ENCODE data around the gene TMTC2. TPM values are rescaled to one million over a fixed set of nuclear protein-coding genes. Genes with fewer than 3 reads are reported as not detected.

The TMTC2 gene
- total and polyA plus RNA-seq, 3 experiments from 2014 or later: 0.13 to 2.5 (median 2.2) TPM

GRCh38 chr12:82832096-82832495 lies 145.4 kb downstream of the TMTC2 start:
- Mint-ChIP-seq H3K4me3 (no peak overlapping the region), H3K36me3 (peaks cover 0 to 8% (median 2%) of the 10 kb centered on the region in 3 donors), H3K9me3 (no peaks in the 10 kb centered on the region), H3K4me1 (no peaks in the 10 kb centered on the region), H3K27me3 (peaks cover 0 to 2% of the 10 kb centered on the region in 2 donors), H3K27ac (no peak overlapping the region)
- no peaks in the 10 kb centered on the region for H3K27me3 ChIP-seq (ENCODE audit: insufficient read depth, low read length, poor library complexity, severe bottlenecking)
- no peak for DNase-seq
- no peaks in the 10 kb centered on the region for H3K36me3 ChIP-seq (ENCODE audit: insufficient read depth, low read length)
- POLR2A ChIA-PET: no interaction called here
- no peak overlapping the region for H3K27ac ChIP-seq (ENCODE audit: low read depth, low read length)
- no peaks in the 10 kb centered on the region for H3K9me3 ChIP-seq (ENCODE audit: low read length)
- CTCF ChIA-PET: no interaction called here
- no peak overlapping the region for H3K4me3 ChIP-seq (ENCODE audit: low read length)
- no peaks in the 10 kb centered on the region for H3K4me1 ChIP-seq (ENCODE audit: insufficient read depth, low read length)

- H3K4me1 Mint-ChIP-seq: no peaks in the 10 kb centered on the region
- POLR2A ChIA-PET: no interaction called here
Measured at GRCh38 chr12:82832981-82833380, 146.3 kb downstream of the TMTC2 start.

GRCh38 chr12:82833481-82833880 lies 146.8 kb downstream of the TMTC2 start:
- H3K9me3 Mint-ChIP-seq: no peaks in the 10 kb centered on the region
- peaks cover 0 to 8% (median 2%) of the 10 kb centered on the region in 3 donors for H3K36me3 Mint-ChIP-seq
- Histone ChIP-seq H3K9me3 (ENCODE audit: low read length) (no peaks in the 10 kb centered on the region), H3K36me3 (ENCODE audit: insufficient read depth, low read length) (no peaks in the 10 kb centered on the region), H3K27me3 (ENCODE audit: insufficient read depth, low read length, poor library complexity, severe bottlenecking) (no peaks in the 10 kb centered on the region), H3K27ac (ENCODE audit: low read depth, low read length) (no peak overlapping the region), H3K4me3 (ENCODE audit: low read length) (no peak overlapping the region), H3K4me1 (ENCODE audit: insufficient read depth, low read length) (no peaks in the 10 kb centered on the region)
- POLR2A ChIA-PET: no interaction called here
- CTCF ChIA-PET: no interaction called here
- H3K27me3 Mint-ChIP-seq: no peaks in the 10 kb centered on the region
- DNase-seq: no peak
- H3K27ac Mint-ChIP-seq: no peak overlapping the region
- H3K4me1 Mint-ChIP-seq: no peaks in the 10 kb centered on the region
- no peak overlapping the region for H3K4me3 Mint-ChIP-seq

More at GRCh38 chr12:82832981-82833380, 146.3 kb downstream of the TMTC2 start:
- H3K4me1 ChIP-seq (ENCODE audit: insufficient read depth, low read length): no peaks in the 10 kb centered on the region
- H3K27ac ChIP-seq (ENCODE audit: low read depth, low read length): no peak overlapping the region
- Mint-ChIP-seq H3K27ac (no peak overlapping the region), H3K4me3 (no peak overlapping the region), H3K27me3 (no peaks in the 10 kb centered on the region), H3K9me3 (no peaks in the 10 kb centered on the region), H3K36me3 (peaks cover 0 to 8% (median 2%) of the 10 kb centered on the region in 3 donors)
- DNase-seq: no peak
- no peaks in the 10 kb centered on the region for H3K27me3 ChIP-seq (ENCODE audit: insufficient read depth, low read length, poor library complexity, severe bottlenecking)
- no peak overlapping the region for H3K4me3 ChIP-seq (ENCODE audit: low read length)
- H3K36me3 ChIP-seq (ENCODE audit: insufficient read depth, low read length): no peaks in the 10 kb centered on the region
- no peaks in the 10 kb centered on the region for H3K9me3 ChIP-seq (ENCODE audit: low read length)
- CTCF ChIA-PET: no interaction called here

GRCh38 chr12:82835217-82835616 lies 148.5 kb downstream of the TMTC2 start:
- no peak for DNase-seq
- Histone ChIP-seq H3K4me3 (ENCODE audit: low read length) (no peak overlapping the region), H3K4me1 (ENCODE audit: insufficient read depth, low read length) (no peaks in the 10 kb centered on the region), H3K9me3 (ENCODE audit: low read length) (no peaks in the 10 kb centered on the region), H3K27me3 (ENCODE audit: insufficient read depth, low read length, poor library complexity, severe bottlenecking) (no peaks in the 10 kb centered on the region), H3K27ac (ENCODE audit: low read depth, low read length) (no peak overlapping the region), H3K36me3 (ENCODE audit: insufficient read depth, low read length) (no peaks in the 10 kb centered on the region)
- Mint-ChIP-seq H3K36me3 (peaks cover 0 to 8% (median 2%) of the 10 kb centered on the region in 3 donors), H3K4me1 (no peaks in the 10 kb centered on the region), H3K27ac (no peak overlapping the region), H3K4me3 (no peak overlapping the region), H3K27me3 (no peaks in the 10 kb centered on the region), H3K9me3 (no peaks in the 10 kb centered on the region)
- ChIA-PET CTCF (no interaction called here), POLR2A (no interaction called here)

GRCh38 chr12:82838131-82838551 lies 151.4 kb downstream of the TMTC2 start:
- ChIA-PET CTCF (no interaction called here), POLR2A (no interaction called here)
- Histone ChIP-seq H3K4me3 (ENCODE audit: low read length) (no peak overlapping the region), H3K9me3 (ENCODE audit: low read length) (no peaks in the 10 kb centered on the region), H3K36me3 (ENCODE audit: insufficient read depth, low read length) (no peaks in the 10 kb centered on the region), H3K4me1 (ENCODE audit: insufficient read depth, low read length) (no peaks in the 10 kb centered on the region), H3K27me3 (ENCODE audit: insufficient read depth, low read length, poor library complexity, severe bottlenecking) (no peaks in the 10 kb centered on the region), H3K27ac (ENCODE audit: low read depth, low read length) (no peak overlapping the region)
- no peak overlapping the region for H3K27ac Mint-ChIP-seq
- no peak overlapping the region for H3K4me3 Mint-ChIP-seq
- H3K27me3 Mint-ChIP-seq: no peaks in the 10 kb centered on the region
- H3K9me3 Mint-ChIP-seq: peaks cover 0 to 3% (median 0%) of the 10 kb centered on the region in 5 donors
- no peaks in the 10 kb centered on the region for H3K4me1 Mint-ChIP-seq
- peaks cover 0 to 14% (median 3%) of the 10 kb centered on the region in 3 donors for H3K36me3 Mint-ChIP-seq
- DNase-seq: no peak

GRCh38 chr12:82838827-82839226 lies 152.1 kb downstream of the TMTC2 start:
- H3K4me3 Mint-ChIP-seq: no peak overlapping the region
- H3K36me3 ChIP-seq (ENCODE audit: insufficient read depth, low read length): no peaks in the 10 kb centered on the region
- H3K4me1 Mint-ChIP-seq: no peaks in the 10 kb centered on the region
- DNase-seq: no peak
- H3K36me3 Mint-ChIP-seq: peaks cover 0 to 19% (median 5%) of the 10 kb centered on the region in 3 donors
- H3K27ac ChIP-seq (ENCODE audit: low read depth, low read length): no peak overlapping the region
- peaks cover 0 to 4% (median 0%) of the 10 kb centered on the region in 5 donors for H3K9me3 Mint-ChIP-seq
- no peak overlapping the region for H3K4me3 ChIP-seq (ENCODE audit: low read length)
- POLR2A ChIA-PET: no interaction called here
- no peaks in the 10 kb centered on the region for H3K27me3 ChIP-seq (ENCODE audit: insufficient read depth, low read length, poor library complexity, severe bottlenecking)
- no peaks in the 10 kb centered on the region for H3K27me3 Mint-ChIP-seq
- H3K9me3 ChIP-seq (ENCODE audit: low read length): no peaks in the 10 kb centered on the region
- H3K4me1 ChIP-seq (ENCODE audit: insufficient read depth, low read length): no peaks in the 10 kb centered on the region
- no peak overlapping the region for H3K27ac Mint-ChIP-seq
- CTCF ChIA-PET: no interaction called here

- Mint-ChIP-seq H3K9me3 (peaks cover 0 to 4% (median 0%) of the 10 kb centered on the region in 5 donors), H3K4me1 (no peaks in the 10 kb centered on the region), H3K27ac (no peak overlapping the region), H3K4me3 (no peak overlapping the region), H3K27me3 (no peaks in the 10 kb centered on the region), H3K36me3 (peaks cover 2 to 22% (median 5%) of the 10 kb centered on the region in 3 donors)
- POLR2A ChIA-PET: no interaction called here
- H3K4me1 ChIP-seq (ENCODE audit: insufficient read depth, low read length): no peaks in the 10 kb centered on the region
- no peak for DNase-seq
- CTCF ChIA-PET: no interaction called here
- no peak overlapping the region for H3K27ac ChIP-seq (ENCODE audit: low read depth, low read length)
- H3K4me3 ChIP-seq (ENCODE audit: low read length): no peak overlapping the region
- no peaks in the 10 kb centered on the region for H3K27me3 ChIP-seq (ENCODE audit: insufficient read depth, low read length, poor library complexity, severe bottlenecking)
- H3K9me3 ChIP-seq (ENCODE audit: low read length): no peaks in the 10 kb centered on the region
- H3K36me3 ChIP-seq (ENCODE audit: insufficient read depth, low read length): no peaks in the 10 kb centered on the region
Measured at GRCh38 chr12:82839796-82840195, 153.1 kb downstream of the TMTC2 start.

GRCh38 chr12:82841487-82841904 lies 154.8 kb downstream of the TMTC2 start:
- H3K4me3 Mint-ChIP-seq: no peak overlapping the region
- no peak for DNase-seq
- Histone ChIP-seq H3K36me3 (ENCODE audit: insufficient read depth, low read length) (no peaks in the 10 kb centered on the region), H3K9me3 (ENCODE audit: low read length) (no peaks in the 10 kb centered on the region), H3K4me1 (ENCODE audit: insufficient read depth, low read length) (no peaks in the 10 kb centered on the region), H3K27ac (ENCODE audit: low read depth, low read length) (no peak overlapping the region), H3K4me3 (ENCODE audit: low read length) (no peak overlapping the region), H3K27me3 (ENCODE audit: insufficient read depth, low read length, poor library complexity, severe bottlenecking) (no peaks in the 10 kb centered on the region)
- no peaks in the 10 kb centered on the region for H3K27me3 Mint-ChIP-seq
- ChIA-PET CTCF (no interaction called here), POLR2A (no interaction called here)
- no peak overlapping the region for H3K27ac Mint-ChIP-seq
- peaks cover 2 to 19% (median 4%) of the 10 kb centered on the region in 3 donors for H3K36me3 Mint-ChIP-seq
- H3K4me1 Mint-ChIP-seq: no peaks in the 10 kb centered on the region
- H3K9me3 Mint-ChIP-seq: peaks cover 0 to 4% (median 0%) of the 10 kb centered on the region in 5 donors

GRCh38 chr12:82842480-82842879 lies 155.8 kb downstream of the TMTC2 start:
- H3K27me3 Mint-ChIP-seq: no peaks in the 10 kb centered on the region
- H3K9me3 ChIP-seq (ENCODE audit: low read length): no peaks in the 10 kb centered on the region
- H3K27ac Mint-ChIP-seq: no peak overlapping the region
- ChIA-PET POLR2A (no interaction called here), CTCF (no interaction called here)
- H3K36me3 Mint-ChIP-seq: peaks cover 2 to 26% (median 4%) of the 10 kb centered on the region in 3 donors
- H3K27ac ChIP-seq (ENCODE audit: low read depth, low read length): no peak overlapping the region
- no peak overlapping the region for H3K4me3 Mint-ChIP-seq
- no peak overlapping the region for H3K4me3 ChIP-seq (ENCODE audit: low read length)
- H3K4me1 Mint-ChIP-seq: no peaks in the 10 kb centered on the region
- no peak for DNase-seq
- peaks cover 0 to 4% (median 0%) of the 10 kb centered on the region in 5 donors for H3K9me3 Mint-ChIP-seq
- H3K36me3 ChIP-seq (ENCODE audit: insufficient read depth, low read length): no peaks in the 10 kb centered on the region
- H3K27me3 ChIP-seq (ENCODE audit: insufficient read depth, low read length, poor library complexity, severe bottlenecking): no peaks in the 10 kb centered on the region
- H3K4me1 ChIP-seq (ENCODE audit: insufficient read depth, low read length): no peaks in the 10 kb centered on the region
